Measurements from ENCODE around the gene EFL1.

DNA sequence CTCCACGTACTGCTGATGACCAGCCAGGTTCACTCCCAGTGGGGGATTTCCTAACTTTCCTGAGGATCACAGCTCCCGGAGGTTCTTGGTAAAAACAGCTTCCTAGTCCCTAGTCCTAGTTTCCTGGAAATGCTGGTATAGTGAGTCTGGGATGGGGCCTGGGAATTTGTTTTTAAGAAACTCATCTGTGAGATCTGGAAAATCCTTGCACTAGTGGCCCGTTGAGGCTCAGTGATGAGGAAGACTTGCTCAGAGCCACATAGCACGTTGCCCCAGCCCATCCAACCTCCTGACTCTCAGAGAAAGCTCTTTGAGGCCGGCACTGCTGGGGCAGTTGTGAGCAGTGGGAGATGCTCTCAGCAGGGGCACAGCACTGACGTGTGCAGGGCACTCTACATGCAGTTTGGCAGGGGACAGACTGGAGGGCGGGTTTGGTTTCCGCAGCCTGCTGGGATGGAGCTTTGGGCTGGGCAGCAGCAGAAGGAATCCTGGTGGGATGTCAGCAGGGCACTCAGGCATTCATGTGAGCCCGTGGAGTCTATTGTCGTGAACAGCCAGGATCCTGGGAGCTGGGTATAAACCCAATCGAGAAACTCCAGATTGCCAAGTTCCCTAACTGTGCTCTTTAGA lies 31.6 kb upstream of the EFL1 start:
- TF ChIP-seq POLR2A (IDR thresholded peaks at IDR 0.05) = no peak
- TF ChIP-seq, protein P1, sequence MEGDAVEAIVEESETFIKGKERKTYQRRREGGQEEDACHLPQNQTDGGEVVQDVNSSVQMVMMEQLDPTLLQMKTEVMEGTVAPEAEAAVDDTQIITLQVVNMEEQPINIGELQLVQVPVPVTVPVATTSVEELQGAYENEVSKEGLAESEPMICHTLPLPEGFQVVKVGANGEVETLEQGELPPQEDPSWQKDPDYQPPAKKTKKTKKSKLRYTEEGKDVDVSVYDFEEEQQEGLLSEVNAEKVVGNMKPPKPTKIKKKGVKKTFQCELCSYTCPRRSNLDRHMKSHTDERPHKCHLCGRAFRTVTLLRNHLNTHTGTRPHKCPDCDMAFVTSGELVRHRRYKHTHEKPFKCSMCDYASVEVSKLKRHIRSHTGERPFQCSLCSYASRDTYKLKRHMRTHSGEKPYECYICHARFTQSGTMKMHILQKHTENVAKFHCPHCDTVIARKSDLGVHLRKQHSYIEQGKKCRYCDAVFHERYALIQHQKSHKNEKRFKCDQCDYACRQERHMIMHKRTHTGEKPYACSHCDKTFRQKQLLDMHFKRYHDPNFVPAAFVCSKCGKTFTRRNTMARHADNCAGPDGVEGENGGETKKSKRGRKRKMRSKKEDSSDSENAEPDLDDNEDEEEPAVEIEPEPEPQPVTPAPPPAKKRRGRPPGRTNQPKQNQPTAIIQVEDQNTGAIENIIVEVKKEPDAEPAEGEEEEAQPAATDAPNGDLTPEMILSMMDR (IDR thresholded peaks at IDR 0.05) = no peak

All from right lobe of liver (tissue), 4 donors.